Activated CD8-positive, alpha-beta memory T cell treated with anti-CD3 and anti-CD28 coated beads, Interleukin-2, amount 50 U/mL, for 24 hours (primary cell): ENCODE data around the gene PLEKHS1.

Source experiments
- DNase-seq: peaks from one replicate; pipeline ENCODE4 v3.0.0-alpha.2; 2020; ENCODE audit errors: extremely low read depth

Gene PLEKHS1

GRCh38 chr10:113751181-113751732 lies at the start of gene PLEKHS1:
Gene PLEKHS1 (plus strand): TSS chr10:113751682. CDS start chr10:113755278, 3,596 bp downstream.
- DNase-seq = no peak

GRCh38 chr10:113704637-113705343 lies 46.7 kb upstream of the PLEKHS1 start:
- DNase-seq = no peak

- DNase-seq = no peak
These were observed 46.2 kb upstream of the PLEKHS1 start for GRCh38 chr10:113705344-113705652.

GRCh38 chr10:113706623-113707022 lies 44.9 kb upstream of the PLEKHS1 start:
- no peak for DNase-seq

GRCh38 chr10:113708640-113709039 lies 42.8 kb upstream of the PLEKHS1 start:
- no peak for DNase-seq

GRCh38 chr10:113709221-113709838 lies 42.2 kb upstream of the PLEKHS1 start:
- no peak for DNase-seq

GRCh38 chr10:113711142-113711541 lies 40.3 kb upstream of the PLEKHS1 start:
- no peak for DNase-seq

- no peak for DNase-seq
These were observed 39.5 kb upstream of the PLEKHS1 start for GRCh38 chr10:113712024-113712423.

- DNase-seq = no peak
These were observed 38.5 kb upstream of the PLEKHS1 start for GRCh38 chr10:113712755-113713639.

GRCh38 chr10:113713640-113713982 lies 37.9 kb upstream of the PLEKHS1 start:
- no peak for DNase-seq

GRCh38 chr10:113716109-113716910 lies 35.2 kb upstream of the PLEKHS1 start:
- no peak for DNase-seq

GRCh38 chr10:113718969-113719822 lies 32.3 kb upstream of the PLEKHS1 start:
- DNase-seq = no peak

- DNase-seq = no peak
These were observed 31.1 kb upstream of the PLEKHS1 start for GRCh38 chr10:113720386-113720785.

- DNase-seq = no peak
These were observed 19.2 kb upstream of the PLEKHS1 start for GRCh38 chr10:113732160-113732881.

GRCh38 chr10:113732966-113733365 lies 18.5 kb upstream of the PLEKHS1 start:
- no peak for DNase-seq

- no peak for DNase-seq
These were observed 17.8 kb upstream of the PLEKHS1 start for GRCh38 chr10:113733635-113734034.

GRCh38 chr10:113735913-113736312 lies 15.6 kb upstream of the PLEKHS1 start:
- no peak for DNase-seq

GRCh38 chr10:113736576-113736975 lies 14.9 kb upstream of the PLEKHS1 start:
- no peak for DNase-seq

- no peak for DNase-seq
These were observed 12.5 kb upstream of the PLEKHS1 start for GRCh38 chr10:113739031-113739430.

GRCh38 chr10:113739577-113739976 lies 11.9 kb upstream of the PLEKHS1 start:
- no peak for DNase-seq
